ENCODE results near the gene LRRC2. TPM values are rescaled to one million over a fixed set of nuclear protein-coding genes. Genes with fewer than 3 reads are reported as not detected.

LRRC2 gene
- polyA plus RNA-seq, 3 donors = not detected

- no peaks in the 10 kb centered on the region for H3K9me3 Mint-ChIP-seq
- H3K36me3 Mint-ChIP-seq = no peaks in the 10 kb centered on the region
- no peak overlapping the region for H3K4me2 ChIP-seq (replicated peaks; ENCODE audit: extremely low read depth, low read length, poor library complexity, severe bottlenecking)
- TF ChIP-seq, protein P1, sequence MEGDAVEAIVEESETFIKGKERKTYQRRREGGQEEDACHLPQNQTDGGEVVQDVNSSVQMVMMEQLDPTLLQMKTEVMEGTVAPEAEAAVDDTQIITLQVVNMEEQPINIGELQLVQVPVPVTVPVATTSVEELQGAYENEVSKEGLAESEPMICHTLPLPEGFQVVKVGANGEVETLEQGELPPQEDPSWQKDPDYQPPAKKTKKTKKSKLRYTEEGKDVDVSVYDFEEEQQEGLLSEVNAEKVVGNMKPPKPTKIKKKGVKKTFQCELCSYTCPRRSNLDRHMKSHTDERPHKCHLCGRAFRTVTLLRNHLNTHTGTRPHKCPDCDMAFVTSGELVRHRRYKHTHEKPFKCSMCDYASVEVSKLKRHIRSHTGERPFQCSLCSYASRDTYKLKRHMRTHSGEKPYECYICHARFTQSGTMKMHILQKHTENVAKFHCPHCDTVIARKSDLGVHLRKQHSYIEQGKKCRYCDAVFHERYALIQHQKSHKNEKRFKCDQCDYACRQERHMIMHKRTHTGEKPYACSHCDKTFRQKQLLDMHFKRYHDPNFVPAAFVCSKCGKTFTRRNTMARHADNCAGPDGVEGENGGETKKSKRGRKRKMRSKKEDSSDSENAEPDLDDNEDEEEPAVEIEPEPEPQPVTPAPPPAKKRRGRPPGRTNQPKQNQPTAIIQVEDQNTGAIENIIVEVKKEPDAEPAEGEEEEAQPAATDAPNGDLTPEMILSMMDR (IDR thresholded peaks at IDR 0.05) = no peak
- no peaks in the 10 kb centered on the region for H3K27me3 ChIP-seq (ENCODE audit: control insufficient read depth in 2 of 2, insufficient read depth in 2 of 2, low read length in 2 of 2)
- H3K36me3 ChIP-seq (replicated peaks in 1 of 2; ENCODE audit: control insufficient read depth in 1 of 2, insufficient read depth in 2 of 2, low read length in 2 of 2) = no peaks in the 10 kb centered on the region
- H4K20me1 ChIP-seq (ENCODE audit: insufficient read depth, low read length) = no peaks in the 10 kb centered on the region
- no peaks in the 10 kb centered on the region for H3K79me2 ChIP-seq (ENCODE audit: insufficient read depth, low read length)
- no peak overlapping the region for H3K27ac Mint-ChIP-seq
- no peak overlapping the region for H3K27ac ChIP-seq (ENCODE audit: low read depth in 1 of 2, low read length in 2 of 2)
- no peak overlapping the region for H3K4me3 ChIP-seq (replicated peaks in 1 of 3; ENCODE audit: low read depth in 2 of 3, low read length in 3 of 3)
- peaks cover 2 to 4% (median 2%) of the 10 kb centered on the region in 3 donors for H3K27me3 Mint-ChIP-seq (ENCODE audit: low read depth in 3 of 3)
- no peak overlapping the region for H3K9ac ChIP-seq (ENCODE audit: insufficient read depth, low read length, poor library complexity, severe bottlenecking)
- intact Hi-C loops (cut with micrococcal nuclease) = no loop called here
- WGBS (ENCODE audit: insufficient coverage) = 100% methylated on average over 2 of the region's 7 CpGs
- H3K4me3 Mint-ChIP-seq = no peak overlapping the region
- no peak for DNase-seq
- no peaks in the 10 kb centered on the region for H3K4me1 Mint-ChIP-seq
- no peaks in the 10 kb centered on the region for H3K4me1 ChIP-seq (ENCODE audit: control insufficient read depth in 1 of 2, insufficient read depth in 2 of 2, low read length in 2 of 2)
- H3K9me3 ChIP-seq (replicated peaks in 1 of 2; ENCODE audit: control insufficient read depth in 1 of 2, insufficient read depth in 1 of 2, low read length in 2 of 2) = no peaks in the 10 kb centered on the region
- H2AFZ ChIP-seq (ENCODE audit: insufficient read depth, low read depth, low read length, poor library complexity, severe bottlenecking) = no peak overlapping the region
Measured at GRCh38 chr3:46517016-46517783, 48.9 kb downstream of the LRRC2 start.

- DNase-seq = no peak
- H3K4me1 Mint-ChIP-seq = no peaks in the 10 kb centered on the region
- no peaks in the 10 kb centered on the region for H3K4me1 ChIP-seq (ENCODE audit: control insufficient read depth in 1 of 2, insufficient read depth in 2 of 2, low read length in 2 of 2)
- H3K4me2 ChIP-seq (replicated peaks; ENCODE audit: extremely low read depth, low read length, poor library complexity, severe bottlenecking) = no peak overlapping the region
- 96% methylated on average over 4 of the region's 4 CpGs for WGBS (ENCODE audit: insufficient coverage)
- H3K27me3 ChIP-seq (ENCODE audit: control insufficient read depth in 2 of 2, insufficient read depth in 2 of 2, low read length in 2 of 2) = no peaks in the 10 kb centered on the region
- H3K9me3 Mint-ChIP-seq = no peaks in the 10 kb centered on the region
- intact Hi-C loops (cut with micrococcal nuclease) = no loop called here
- no peak overlapping the region for H2AFZ ChIP-seq (ENCODE audit: insufficient read depth, low read depth, low read length, poor library complexity, severe bottlenecking)
- no peak overlapping the region for H3K9ac ChIP-seq (ENCODE audit: insufficient read depth, low read length, poor library complexity, severe bottlenecking)
- no peaks in the 10 kb centered on the region for H3K9me3 ChIP-seq (replicated peaks in 1 of 2; ENCODE audit: control insufficient read depth in 1 of 2, insufficient read depth in 1 of 2, low read length in 2 of 2)
- H3K27ac ChIP-seq (ENCODE audit: low read depth in 1 of 2, low read length in 2 of 2) = no peak overlapping the region
- TF ChIP-seq, protein P1 (IDR thresholded peaks at IDR 0.05) = no peak
- no peaks in the 10 kb centered on the region for H4K20me1 ChIP-seq (ENCODE audit: insufficient read depth, low read length)
- H3K79me2 ChIP-seq (ENCODE audit: insufficient read depth, low read length) = no peaks in the 10 kb centered on the region
- H3K36me3 Mint-ChIP-seq = no peaks in the 10 kb centered on the region
- H3K27me3 Mint-ChIP-seq (ENCODE audit: low read depth in 3 of 3) = peaks cover 2 to 4% (median 2%) of the 10 kb centered on the region in 3 donors
- no peaks in the 10 kb centered on the region for H3K36me3 ChIP-seq (replicated peaks in 1 of 2; ENCODE audit: control insufficient read depth in 1 of 2, insufficient read depth in 2 of 2, low read length in 2 of 2)
- no peak overlapping the region for H3K27ac Mint-ChIP-seq
- no peak overlapping the region for H3K4me3 ChIP-seq (replicated peaks in 1 of 3; ENCODE audit: low read depth in 2 of 3, low read length in 3 of 3)
- no peak overlapping the region for H3K4me3 Mint-ChIP-seq
Measured at GRCh38 chr3:46516521-46516920, 49.6 kb downstream of the LRRC2 start.

All from CD14-positive monocyte (primary cell).